Measurements from ENCODE around the gene MIB1. TPM values are rescaled to one million over a fixed set of nuclear protein-coding genes. Genes with fewer than 3 reads are reported as not detected.

Gene MIB1
- total RNA-seq, 1 experiment from 2014 or later = 66.3 TPM

GRCh38 chr18:21864386-21864785 is 123.8 kb downstream of the MIB1 start:
- Histone ChIP-seq H3K36me3 (ENCODE audit: control insufficient read depth, insufficient read depth, low read length) (peaks cover 14% of the 10 kb centered on the region), H3K27ac (ENCODE audit: low read length) (no peak overlapping the region), H3K9me3 (ENCODE audit: control insufficient read depth, insufficient read depth, low read depth, low read length) (no peaks in the 10 kb centered on the region), H3K4me3 (ENCODE audit: low read depth in 2 of 2, low read length in 2 of 2) (no peak overlapping the region), H3K27me3 (ENCODE audit: control insufficient read depth, insufficient read depth, low read length) (no peaks in the 10 kb centered on the region), H3K4me1 (ENCODE audit: control insufficient read depth, insufficient read depth, low read length) (no peaks in the 10 kb centered on the region)
- TF ChIP-seq SIN3A (IDR thresholded peaks at IDR 0.05; ENCODE audit: borderline replicate concordance, insufficient read depth, low read depth, low read length) = no peak
- no peak for TF ChIP-seq CTCF (IDR thresholded peaks at IDR 0.05)
- TF ChIP-seq TCF7L2 (IDR thresholded peaks at IDR 0.05; ENCODE audit: low read depth, low read length) = no peak
- TF ChIP-seq POLR2AphosphoS5 (IDR thresholded peaks at IDR 0.05; ENCODE audit: low read depth, low read length) = no peak
- TF ChIP-seq REST (IDR thresholded peaks at IDR 0.05; ENCODE audit: insufficient read depth in 1 of 2, low read depth in 2 of 2, low read length in 1 of 2) = no peak
- CTCF ChIA-PET = no interaction called here
- ATAC-seq (no peak), DNase-seq (ENCODE audit: low read depth, low spot score) (no peak)
- in situ Hi-C loops (cut with HindIII; ENCODE audit: low pct_unique_long_range_greater_than_20kb, low sequenced_read_pairs) = no loop called here
- no TSS peak for BruUV-seq (replicated peaks)
- intact Hi-C loops (cut with micrococcal nuclease; ENCODE audit: unreplicated experiment) = loop anchor here (10.0 kb wide), 1 partner anchor 250 kb away; the partner anchor contains the start of gene SNRPD1
- POLR2A ChIA-PET = no interaction called here

- BruUV-seq (replicated peaks) = no TSS peak
- POLR2A ChIA-PET = no interaction called here
- TF ChIP-seq REST (IDR thresholded peaks at IDR 0.05; ENCODE audit: insufficient read depth in 1 of 2, low read depth in 2 of 2, low read length in 1 of 2) (no peak), TCF7L2 (IDR thresholded peaks at IDR 0.05; ENCODE audit: low read depth, low read length) (no peak), POLR2AphosphoS5 (IDR thresholded peaks at IDR 0.05; ENCODE audit: low read depth, low read length) (no peak), CTCF (IDR thresholded peaks at IDR 0.05) (no peak), SIN3A (IDR thresholded peaks at IDR 0.05; ENCODE audit: borderline replicate concordance, insufficient read depth, low read depth, low read length) (no peak)
- ATAC-seq (no peak), DNase-seq (ENCODE audit: low read depth, low spot score) (no peak)
- in situ Hi-C loops (cut with HindIII; ENCODE audit: low pct_unique_long_range_greater_than_20kb, low sequenced_read_pairs) (no loop called here), intact Hi-C loops (cut with micrococcal nuclease; ENCODE audit: unreplicated experiment) (loop anchor here (10.0 kb wide), 1 partner anchor 250 kb away; the partner anchor contains the start of gene SNRPD1)
- Histone ChIP-seq H3K27me3 (ENCODE audit: control insufficient read depth, insufficient read depth, low read length) (no peaks in the 10 kb centered on the region), H3K4me3 (ENCODE audit: low read depth in 2 of 2, low read length in 2 of 2) (no peak overlapping the region), H3K4me1 (ENCODE audit: control insufficient read depth, insufficient read depth, low read length) (no peaks in the 10 kb centered on the region), H3K36me3 (ENCODE audit: control insufficient read depth, insufficient read depth, low read length) (peaks cover 14% of the 10 kb centered on the region), H3K27ac (ENCODE audit: low read length) (no peak overlapping the region), H3K9me3 (ENCODE audit: control insufficient read depth, insufficient read depth, low read depth, low read length) (no peaks in the 10 kb centered on the region)
- CTCF ChIA-PET = no interaction called here
Measured at GRCh38 chr18:21865043-21865442, 124.5 kb downstream of the MIB1 start.
